HTR-8/SVneo (cell line): ENCODE results near the gene NEMP1.

Source experiments
- DNase-seq: peaks from one replicate; pipeline ENCODE4 v3.0.0; 2011; ENCODE audit warnings: low spot score, mixed read lengths; ENCODE audit not compliant: insufficient read length
- FAIRE-seq: peaks from 2 replicates; lab custom pipeline; 2011; peaks lifted over from hg19 to GRCh38; lab: Jason Lieb, UNC

Gene NEMP1

DNA sequence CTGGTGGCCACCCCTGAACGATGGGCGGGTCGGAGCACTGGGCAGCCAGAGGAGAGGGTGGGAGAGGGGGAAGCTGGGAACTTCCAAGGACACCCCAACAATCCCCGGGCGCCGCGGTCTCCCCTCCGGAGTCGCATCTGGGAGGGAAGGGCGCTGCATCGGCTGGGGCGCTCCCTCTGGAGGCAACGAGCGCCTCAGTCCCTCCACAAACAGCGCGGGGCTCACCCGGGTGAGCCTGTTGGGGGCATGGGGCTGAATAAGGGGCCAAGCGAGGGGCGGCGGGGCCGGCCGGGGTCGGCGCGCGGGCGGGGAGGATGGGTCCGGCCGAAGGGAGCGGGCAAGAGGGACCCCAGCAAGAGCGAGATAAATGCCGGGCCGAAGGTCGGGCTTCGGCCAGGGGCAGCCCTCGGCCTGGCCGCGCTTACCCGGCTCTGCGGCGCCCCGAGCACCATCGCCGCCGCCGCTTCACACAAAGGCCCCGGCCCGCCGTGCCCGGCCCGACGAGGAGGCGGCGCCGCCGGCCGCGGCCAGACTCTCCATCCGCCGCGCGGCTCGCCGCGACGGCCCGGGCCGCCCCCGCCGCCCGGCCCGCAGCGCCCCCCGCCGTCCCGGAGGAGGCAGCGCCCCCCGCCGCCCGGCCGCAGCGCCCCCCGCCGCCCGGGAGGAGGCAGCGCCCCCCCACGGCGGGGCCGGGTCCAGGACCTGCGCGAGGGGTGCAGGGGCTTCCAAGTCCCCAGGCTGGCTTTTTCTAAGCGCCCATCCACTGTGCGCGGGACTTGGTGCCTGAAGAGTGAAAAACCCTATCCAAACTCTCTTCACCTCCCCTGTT, 72.4 kb downstream of the NEMP1 start, which contains the start of gene ZBTB39:
Gene ZBTB39, minus strand, starts transcription at position 567 of the 829 bp plus-strand sequence. CDS start 1,629 bp downstream, outside the sequence.
- peak; percentile 77 for DNase-seq
- no peak for FAIRE-seq
